Astrocyte (in vitro differentiated cells and primary cell): ENCODE measurements around the gene SNAI3.

ENCODE experiments used
- CTCF ChIP-seq: IDR thresholded peaks from 2 replicates; pipeline ENCODE4 v1.5.1; 2011; ENCODE audit warnings: low read depth, mild to moderate bottlenecking, inconsistent platforms, low read length, moderate library complexity; ENCODE audit not compliant: insufficient read depth
- EZH2 ChIP-seq: IDR thresholded peaks from 2 replicates; pipeline ENCODE4 v1.6.1; 2012; ENCODE audit warnings: mild to moderate bottlenecking, low read length, inconsistent platforms; ENCODE audit not compliant: insufficient read depth

GRCh38 chr16:88712362-88712979, 26.2 kb upstream of the SNAI3 start:
- TF ChIP-seq CTCF, result no peak
- TF ChIP-seq EZH2, result no peak
